ENCODE results near the gene NOVA2. TPM values are rescaled to one million over a fixed set of nuclear protein-coding genes. Genes with fewer than 3 reads are reported as not detected.
A peak's percentile ranks its signal among the peaks of the same experiment; 100 is the strongest.

NOVA2 gene
- total and polyA plus RNA-seq, 2 of the 8 experiments (the other 6 are each of a cell fraction or from before 2014, with no cell fraction given), result 3.2 to 24.6 TPM

GRCh38 chr19:45927565-45928261 is 46.0 kb downstream of the NOVA2 start (continued):
- TF ChIP-seq EZH2 (IDR thresholded peaks at IDR 0.05; ENCODE audit: low read depth, low read length, severe bottlenecking), result no peak
- TF ChIP-seq BCL11A (IDR thresholded peaks at IDR 0.05; ENCODE audit: low read depth in 2 of 2, low read length in 2 of 2), result no peak
- TF ChIP-seq RNF2 (IDR thresholded peaks at IDR 0.05; ENCODE audit: borderline replicate concordance, low read depth, low read length, missing control alignments, poor library complexity, severe bottlenecking), result no peak
- TF ChIP-seq GABPA (IDR thresholded peaks at IDR 0.05; ENCODE audit: borderline replicate concordance, insufficient read depth, low read length), result no peak
- no peak for TF ChIP-seq SAP30 (IDR thresholded peaks at IDR 0.05; ENCODE audit: insufficient read depth, insufficient replicate concordance, low read length)
- no peak for TF ChIP-seq CBX5 (IDR thresholded peaks at IDR 0.05; ENCODE audit: low read depth, low read length)
- no peak for TF ChIP-seq JUN (IDR thresholded peaks at IDR 0.05; ENCODE audit: low read depth, low read length)
- no peak for TF ChIP-seq ZNF274 (IDR thresholded peaks at IDR 0.05; ENCODE audit: borderline replicate concordance, extremely low read depth, low read length)
- TF ChIP-seq FOSL1 (IDR thresholded peaks at IDR 0.05; ENCODE audit: insufficient read depth, low read depth, low read length), result no peak
- TF ChIP-seq ATF2 (IDR thresholded peaks at IDR 0.05; ENCODE audit: low read length), result no peak
- TF ChIP-seq EGR1 (IDR thresholded peaks at IDR 0.05; ENCODE audit: borderline replicate concordance, low read depth, low read length), result no peak
- no peak for TF ChIP-seq HDAC6 (IDR thresholded peaks at IDR 0.05; ENCODE audit: low read depth, low read length)
- TF ChIP-seq CTBP2 (IDR thresholded peaks at IDR 0.05; ENCODE audit: borderline replicate concordance, insufficient read depth, insufficient read length, low read length), result no peak
- TF ChIP-seq TEAD4 (IDR thresholded peaks at IDR 0.05; ENCODE audit: low read depth, low read length), result peak; percentile 28; the same call in 1 of the 2 replicates
- peak; percentile 94 for TF ChIP-seq TAF1 (IDR thresholded peaks at IDR 0.05; ENCODE audit: low read depth, low read length)
- no peak for TF ChIP-seq CBX8 (IDR thresholded peaks at IDR 0.05; ENCODE audit: borderline replicate concordance, low read depth, low read length)
- 0 out of 2 replicates have a peak, but pooled peaks have one; percentile 28 for TF ChIP-seq TCF12 (IDR thresholded peaks at IDR 0.05; ENCODE audit: low read depth, low read length)
- TF ChIP-seq RBBP5 (IDR thresholded peaks at IDR 0.05; ENCODE audit: borderline replicate concordance, low read depth, low read length), result no peak
- 0 out of 2 replicates have a peak, but pooled peaks have one; percentile 65 for TF ChIP-seq SP4 (IDR thresholded peaks at IDR 0.05; ENCODE audit: low read length)
